Activated naive CD4-positive, alpha-beta T cell treated with anti-CD3 and anti-CD28 coated beads, Interleukin-2, amount 50 U/mL, for 24 hours (primary cell): ENCODE data around the gene NF1.
"Not testable (repeated sequence)": the region's sequence is repeated elsewhere in the genome, so short reads cannot be mapped to it uniquely, and the experiment has no call there.

Experiments
- H3K27ac Mint-ChIP-seq: one replicate; pipeline ENCODE4 v1.8.0; 2021; ENCODE audit warnings: mild to moderate bottlenecking, mixed read lengths
- H3K27me3 Mint-ChIP-seq: one replicate; pipeline ENCODE4 v1.8.0; 2021; ENCODE audit warnings: mixed read lengths
- H3K36me3 Mint-ChIP-seq: one replicate; pipeline ENCODE4 v1.8.0; 2021; ENCODE audit warnings: mixed read lengths
- H3K4me1 Mint-ChIP-seq: one replicate; pipeline ENCODE4 v1.8.0; 2021; ENCODE audit warnings: mixed read lengths
- H3K4me3 Mint-ChIP-seq: one replicate; pipeline ENCODE4 v1.8.0; 2021; ENCODE audit warnings: mild to moderate bottlenecking, mixed read lengths
- H3K9me3 Mint-ChIP-seq: one replicate; pipeline ENCODE4 v1.8.0; 2021; ENCODE audit warnings: mixed read lengths

The NF1 gene

GRCh38 chr17:31144428-31144827 lies 49.7 kb downstream of the NF1 start:
- H3K4me1 Mint-ChIP-seq = peaks cover 3% of the 10 kb centered on the region

GRCh38 chr17:31144836-31145235 lies 50.1 kb downstream of the NF1 start:
- no peak overlapping the region for H3K27ac Mint-ChIP-seq
- H3K9me3 Mint-ChIP-seq = no peaks in the 10 kb centered on the region
- no peak overlapping the region for H3K4me3 Mint-ChIP-seq
- H3K36me3 Mint-ChIP-seq = peaks cover 4% of the 10 kb centered on the region
- no peaks in the 10 kb centered on the region for H3K27me3 Mint-ChIP-seq
- H3K4me1 Mint-ChIP-seq = peaks cover 3% of the 10 kb centered on the region

More at GRCh38 chr17:31144428-31144827, 49.7 kb downstream of the NF1 start:
- Mint-ChIP-seq H3K27me3 (no peaks in the 10 kb centered on the region), H3K27ac (no peak overlapping the region), H3K4me3 (no peak overlapping the region), H3K36me3 (peaks cover 4% of the 10 kb centered on the region), H3K9me3 (no peaks in the 10 kb centered on the region)

GRCh38 chr17:31147507-31148202 lies 52.9 kb downstream of the NF1 start:
- Mint-ChIP-seq H3K4me1 (no peaks in the 10 kb centered on the region), H3K36me3 (peaks cover 11% of the 10 kb centered on the region), H3K27ac (no peak overlapping the region), H3K9me3 (peaks cover 6% of the 10 kb centered on the region), H3K4me3 (no peak overlapping the region), H3K27me3 (no peaks in the 10 kb centered on the region)

GRCh38 chr17:31148205-31148604 lies 53.4 kb downstream of the NF1 start:
- H3K27ac Mint-ChIP-seq = no peak overlapping the region

GRCh38 chr17:31152271-31152670 lies 57.5 kb downstream of the NF1 start:
- H3K9me3 Mint-ChIP-seq = peaks cover 8% of the 10 kb centered on the region
- no peak overlapping the region for H3K27ac Mint-ChIP-seq
- H3K27me3 Mint-ChIP-seq = no peaks in the 10 kb centered on the region
- no peak overlapping the region for H3K4me3 Mint-ChIP-seq
- peaks cover 22% of the 10 kb centered on the region for H3K36me3 Mint-ChIP-seq
- H3K4me1 Mint-ChIP-seq = no peaks in the 10 kb centered on the region

More at GRCh38 chr17:31148205-31148604, 53.4 kb downstream of the NF1 start:
- H3K9me3 Mint-ChIP-seq = peaks cover 8% of the 10 kb centered on the region
- no peak overlapping the region for H3K4me3 Mint-ChIP-seq
- no peaks in the 10 kb centered on the region for H3K4me1 Mint-ChIP-seq
- no peaks in the 10 kb centered on the region for H3K27me3 Mint-ChIP-seq
- H3K36me3 Mint-ChIP-seq = peaks cover 14% of the 10 kb centered on the region

GRCh38 chr17:31155208-31155810 lies 60.5 kb downstream of the NF1 start:
- Mint-ChIP-seq H3K4me3 (no peak overlapping the region), H3K27me3 (no peaks in the 10 kb centered on the region), H3K4me1 (peaks cover 20% of the 10 kb centered on the region), H3K36me3 (peaks cover 23% of the 10 kb centered on the region), H3K27ac (no peak overlapping the region), H3K9me3 (peaks cover 8% of the 10 kb centered on the region)

GRCh38 chr17:31156326-31156725 lies 61.5 kb downstream of the NF1 start:
- H3K4me1 Mint-ChIP-seq = peaks cover 20% of the 10 kb centered on the region
- no peak overlapping the region for H3K27ac Mint-ChIP-seq
- H3K9me3 Mint-ChIP-seq = peaks cover 8% of the 10 kb centered on the region
- H3K27me3 Mint-ChIP-seq = no peaks in the 10 kb centered on the region
- no peak overlapping the region for H3K4me3 Mint-ChIP-seq
- H3K36me3 Mint-ChIP-seq = peaks cover 24% of the 10 kb centered on the region

GRCh38 chr17:31156864-31157263 lies 62.1 kb downstream of the NF1 start:
- H3K4me3 Mint-ChIP-seq, H3K27me3 Mint-ChIP-seq, H3K9me3 Mint-ChIP-seq: not testable (repeated sequence)
- Mint-ChIP-seq H3K27ac (peak overlapping the region; percentile 15), H3K36me3 (peaks cover 24% of the 10 kb centered on the region), H3K4me1 (peaks cover 20% of the 10 kb centered on the region)

GRCh38 chr17:31158746-31159377 lies 64.1 kb downstream of the NF1 start:
- Mint-ChIP-seq H3K4me1 (peaks cover 20% of the 10 kb centered on the region), H3K9me3 (no peaks in the 10 kb centered on the region), H3K27ac (peak overlapping the region; percentile 37), H3K27me3 (no peaks in the 10 kb centered on the region), H3K4me3 (peak overlapping the region; percentile 81), H3K36me3 (peaks cover 15% of the 10 kb centered on the region)

- no peaks in the 10 kb centered on the region for H3K9me3 Mint-ChIP-seq
- H3K27me3 Mint-ChIP-seq = no peaks in the 10 kb centered on the region
- H3K27ac Mint-ChIP-seq = no peak overlapping the region
- H3K36me3 Mint-ChIP-seq = peaks cover 6% of the 10 kb centered on the region
- peaks cover 16% of the 10 kb centered on the region for H3K4me1 Mint-ChIP-seq
- H3K4me3 Mint-ChIP-seq = no peak overlapping the region
These were observed 68.5 kb downstream of the NF1 start for GRCh38 chr17:31163091-31163781.

GRCh38 chr17:31167111-31167510 lies 72.3 kb downstream of the NF1 start:
- H3K4me3 Mint-ChIP-seq = no peak overlapping the region
- H3K27ac Mint-ChIP-seq = no peak overlapping the region
- H3K9me3 Mint-ChIP-seq = no peaks in the 10 kb centered on the region
- H3K36me3 Mint-ChIP-seq = peaks cover 14% of the 10 kb centered on the region
- H3K27me3 Mint-ChIP-seq = no peaks in the 10 kb centered on the region
- H3K4me1 Mint-ChIP-seq = no peaks in the 10 kb centered on the region

- H3K36me3 Mint-ChIP-seq = peaks cover 16% of the 10 kb centered on the region
These were observed 76.9 kb downstream of the NF1 start for GRCh38 chr17:31171701-31172100.

GRCh38 chr17:31172388-31172787 lies 77.6 kb downstream of the NF1 start:
- H3K27ac Mint-ChIP-seq = no peak overlapping the region
- H3K4me3 Mint-ChIP-seq = no peak overlapping the region
- no peaks in the 10 kb centered on the region for H3K27me3 Mint-ChIP-seq
- H3K36me3 Mint-ChIP-seq = peaks cover 16% of the 10 kb centered on the region
- no peaks in the 10 kb centered on the region for H3K4me1 Mint-ChIP-seq
- H3K9me3 Mint-ChIP-seq = peaks cover under 1% of the 10 kb centered on the region

More at GRCh38 chr17:31171701-31172100, 76.9 kb downstream of the NF1 start:
- Mint-ChIP-seq H3K27me3 (no peaks in the 10 kb centered on the region), H3K4me1 (no peaks in the 10 kb centered on the region), H3K9me3 (no peaks in the 10 kb centered on the region), H3K4me3 (no peak overlapping the region), H3K27ac (no peak overlapping the region)

GRCh38 chr17:31174215-31174614 lies 79.4 kb downstream of the NF1 start:
- Mint-ChIP-seq H3K27ac (no peak overlapping the region), H3K36me3 (peaks cover 16% of the 10 kb centered on the region), H3K4me1 (no peaks in the 10 kb centered on the region), H3K4me3 (no peak overlapping the region), H3K27me3 (no peaks in the 10 kb centered on the region), H3K9me3 (peaks cover 5% of the 10 kb centered on the region)

- Mint-ChIP-seq H3K9me3 (peaks cover 5% of the 10 kb centered on the region), H3K36me3 (peaks cover 13% of the 10 kb centered on the region), H3K27me3 (no peaks in the 10 kb centered on the region), H3K4me3 (no peak overlapping the region), H3K4me1 (no peaks in the 10 kb centered on the region), H3K27ac (no peak overlapping the region)
These were observed 80.5 kb downstream of the NF1 start for GRCh38 chr17:31175237-31175636.

- H3K27ac Mint-ChIP-seq, H3K4me3 Mint-ChIP-seq, H3K4me1 Mint-ChIP-seq, H3K9me3 Mint-ChIP-seq, H3K27me3 Mint-ChIP-seq: not testable (repeated sequence)
- peaks cover 10% of the 10 kb centered on the region for H3K36me3 Mint-ChIP-seq
These were observed 81.4 kb downstream of the NF1 start for GRCh38 chr17:31176143-31176542.
